ENCODE results near the gene UFSP2. TPM values are rescaled to one million over a fixed set of nuclear protein-coding genes. Genes with fewer than 3 reads are reported as not detected.

Gene UFSP2
- total and polyA plus RNA-seq, 9 donors = 33.4 to 69.3 (median 51.3) TPM

GRCh38 chr4:185416955-185417354, 8.8 kb downstream of the UFSP2 start:
- no peaks in the 10 kb centered on the region for H3K27me3 ChIP-seq
- no peaks in the 10 kb centered on the region for H3K36me3 ChIP-seq
- H3K9me3 ChIP-seq = no peaks in the 10 kb centered on the region
- H3K4me1 ChIP-seq (ENCODE audit: insufficient read depth) = peaks cover 3% of the 10 kb centered on the region
- intact Hi-C loops (cut with DNase I) = no loop called here
- TF ChIP-seq EP300 (IDR thresholded peaks at IDR 0.05) (no peak), POLR2A (IDR thresholded peaks at IDR 0.05) (no peak), CTCF (IDR thresholded peaks at IDR 0.05) (no peak)
- no peak overlapping the region for H3K27ac ChIP-seq
- no peak overlapping the region for H3K4me3 ChIP-seq
- no peak for DNase-seq

GRCh38 chr4:185412412-185412811, 13.4 kb downstream of the UFSP2 start:
- intact Hi-C loops (cut with DNase I) = no loop called here
- Histone ChIP-seq H3K4me3 (no peak overlapping the region), H3K27ac (no peak overlapping the region), H3K27me3 (no peaks in the 10 kb centered on the region), H3K4me1 (ENCODE audit: insufficient read depth) (no peaks in the 10 kb centered on the region), H3K36me3 (no peaks in the 10 kb centered on the region), H3K9me3 (peaks cover 0 to 3% of the 10 kb centered on the region in 2 donors)
- no peak for DNase-seq
- 81 to 88% (median 83%) methylated on average over 5 of the region's 5 CpGs for WGBS, 3 donors
- TF ChIP-seq EP300 (IDR thresholded peaks at IDR 0.05) = no peak
- TF ChIP-seq CTCF (IDR thresholded peaks at IDR 0.05) = no peak
- TF ChIP-seq POLR2A (IDR thresholded peaks at IDR 0.05) = no peak

GRCh38 chr4:185411849-185412248, 13.9 kb downstream of the UFSP2 start:
- H3K4me1 ChIP-seq (ENCODE audit: insufficient read depth) = no peaks in the 10 kb centered on the region
- no peaks in the 10 kb centered on the region for H3K36me3 ChIP-seq

GRCh38 chr4:185408432-185408831, 17.3 kb downstream of the UFSP2 start:
- no peaks in the 10 kb centered on the region for H3K27me3 ChIP-seq
- H3K36me3 ChIP-seq = no peaks in the 10 kb centered on the region
- peaks cover 0 to 3% of the 10 kb centered on the region in 2 donors for H3K9me3 ChIP-seq
- H3K4me3 ChIP-seq = no peak overlapping the region
- no peak overlapping the region for H3K27ac ChIP-seq
- no peak for DNase-seq
- H3K4me1 ChIP-seq (ENCODE audit: insufficient read depth) = no peaks in the 10 kb centered on the region
- WGBS, 3 donors = 89 to 97% (median 95%) methylated on average over 2 of the region's 2 CpGs
- intact Hi-C loops (cut with DNase I) = no loop called here
- TF ChIP-seq POLR2A (IDR thresholded peaks at IDR 0.05) (no peak), CTCF (IDR thresholded peaks at IDR 0.05) (no peak)

More at GRCh38 chr4:185411849-185412248, 13.9 kb downstream of the UFSP2 start:
- 90 to 91% (median 90%) methylated on average over 5 of the region's 5 CpGs for WGBS, 3 donors
- intact Hi-C loops (cut with DNase I) = no loop called here
- DNase-seq = no peak
- no peak overlapping the region for H3K4me3 ChIP-seq
- TF ChIP-seq POLR2A (IDR thresholded peaks at IDR 0.05) (no peak), CTCF (IDR thresholded peaks at IDR 0.05) (no peak), EP300 (IDR thresholded peaks at IDR 0.05) (no peak)
- H3K9me3 ChIP-seq = peaks cover 0 to 3% of the 10 kb centered on the region in 2 donors
- H3K27me3 ChIP-seq = no peaks in the 10 kb centered on the region
- no peak overlapping the region for H3K27ac ChIP-seq
